ENCODE data around the gene NUP214.

DNA sequence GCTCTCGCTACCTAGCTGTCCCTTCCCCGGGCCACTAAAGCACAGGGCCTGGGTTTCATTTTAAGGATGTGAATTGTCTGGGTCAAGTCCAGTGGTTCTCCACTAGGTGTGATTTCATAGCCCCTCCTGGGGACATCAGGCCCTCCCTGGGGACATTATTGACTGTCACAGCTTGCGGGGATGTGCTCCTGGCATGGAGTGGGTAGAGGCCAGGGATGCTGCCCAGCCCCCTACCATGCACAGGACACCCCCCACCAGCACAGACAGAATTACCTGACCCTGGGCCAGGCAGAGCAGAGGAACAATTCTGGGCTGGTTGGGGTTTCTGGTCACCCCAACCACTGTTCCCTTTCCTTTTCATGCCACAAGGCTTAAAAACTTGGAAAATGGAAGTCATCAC lies 146.8 kb downstream of the NUP214 start:
- TF ChIP-seq, protein P1, sequence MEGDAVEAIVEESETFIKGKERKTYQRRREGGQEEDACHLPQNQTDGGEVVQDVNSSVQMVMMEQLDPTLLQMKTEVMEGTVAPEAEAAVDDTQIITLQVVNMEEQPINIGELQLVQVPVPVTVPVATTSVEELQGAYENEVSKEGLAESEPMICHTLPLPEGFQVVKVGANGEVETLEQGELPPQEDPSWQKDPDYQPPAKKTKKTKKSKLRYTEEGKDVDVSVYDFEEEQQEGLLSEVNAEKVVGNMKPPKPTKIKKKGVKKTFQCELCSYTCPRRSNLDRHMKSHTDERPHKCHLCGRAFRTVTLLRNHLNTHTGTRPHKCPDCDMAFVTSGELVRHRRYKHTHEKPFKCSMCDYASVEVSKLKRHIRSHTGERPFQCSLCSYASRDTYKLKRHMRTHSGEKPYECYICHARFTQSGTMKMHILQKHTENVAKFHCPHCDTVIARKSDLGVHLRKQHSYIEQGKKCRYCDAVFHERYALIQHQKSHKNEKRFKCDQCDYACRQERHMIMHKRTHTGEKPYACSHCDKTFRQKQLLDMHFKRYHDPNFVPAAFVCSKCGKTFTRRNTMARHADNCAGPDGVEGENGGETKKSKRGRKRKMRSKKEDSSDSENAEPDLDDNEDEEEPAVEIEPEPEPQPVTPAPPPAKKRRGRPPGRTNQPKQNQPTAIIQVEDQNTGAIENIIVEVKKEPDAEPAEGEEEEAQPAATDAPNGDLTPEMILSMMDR (conservative IDR thresholded peaks at IDR 0.05; ENCODE audit: low read depth, low read length), result no peak
- TF ChIP-seq EZH2phosphoT487 (IDR thresholded peaks at IDR 0.05; ENCODE audit: borderline replicate concordance, low read length) (no peak), EZH2 (IDR thresholded peaks at IDR 0.05; ENCODE audit: low read length, unreplicated experiment) (no peak)
